Mesothelial cell of epicardium (in vitro differentiated cells): ENCODE measurements around the gene CECR2. TPM values are rescaled to one million over a fixed set of nuclear protein-coding genes. Genes with fewer than 3 reads are reported as not detected.

Source experiments
- DNase-seq, 2 experiments: peaks; one replicate each; pipeline ENCODE4 v3.0.0; 2021; ENCODE audit warnings: low spot score in 2 of 2; ENCODE audit not compliant: unreplicated experiment in 2 of 2
- H3K27ac Mint-ChIP-seq: 2 replicates; pipeline ENCODE4 v1.8.0; 2021; ENCODE audit warnings: mixed read lengths
- H3K27me3 Mint-ChIP-seq: 2 replicates; pipeline ENCODE4 v1.8.0; 2021; ENCODE audit warnings: low read depth, mixed read lengths
- H3K36me3 Mint-ChIP-seq: 2 replicates; pipeline ENCODE4 v1.8.0; 2021; ENCODE audit warnings: mixed read lengths
- H3K4me1 Mint-ChIP-seq: 2 replicates; pipeline ENCODE4 v1.8.0; 2021; ENCODE audit warnings: mixed read lengths
- H3K4me3 Mint-ChIP-seq: 2 replicates; pipeline ENCODE4 v1.8.0; 2021; ENCODE audit warnings: mild to moderate bottlenecking, moderate library complexity, mixed read lengths
- H3K9me3 Mint-ChIP-seq: 2 replicates; pipeline ENCODE4 v1.8.0; 2021; ENCODE audit warnings: mixed read lengths
- CTCF ChIP-seq: fragments of 200-600 bp; sonication (generic); IDR thresholded peaks from one replicate; pipeline ENCODE4 v1.5.0; 2021; ENCODE audit warnings: antibody characterized with exemption; ENCODE audit not compliant: unreplicated experiment
- total RNA-seq: library from RNA; stranded (reverse); gene quantifications from 3 replicates; pipeline ENCODE4 v1.2.1, GENCODE V29; 2021

Gene CECR2
- total RNA-seq, 1 donor from 2014 or later = 15.0 TPM

- no peak for TF ChIP-seq CTCF
- peaks cover 24% of the 10 kb centered on the region for H3K4me1 Mint-ChIP-seq
- peak overlapping the region; percentile 10 for H3K27ac Mint-ChIP-seq
- H3K36me3 Mint-ChIP-seq = no peaks in the 10 kb centered on the region
- H3K4me3 Mint-ChIP-seq = peak overlapping the region; percentile 14
- no peaks in the 10 kb centered on the region for H3K27me3 Mint-ChIP-seq
- no peaks in the 10 kb centered on the region for H3K9me3 Mint-ChIP-seq
- no peak for DNase-seq
Observed at GRCh38 chr22:17569971-17570511, 200.8 kb downstream of the CECR2 start.

GRCh38 chr22:17570851-17571631 is 201.8 kb downstream of the CECR2 start:
- Mint-ChIP-seq H3K27ac (peak overlapping the region; percentile 65), H3K4me1 (peaks cover 24% of the 10 kb centered on the region), H3K27me3 (no peaks in the 10 kb centered on the region), H3K9me3 (no peaks in the 10 kb centered on the region), H3K36me3 (no peaks in the 10 kb centered on the region), H3K4me3 (peak overlapping the region; percentile 35)
- peak in 1 of 2 experiments; percentile 56 for DNase-seq
- TF ChIP-seq CTCF = no peak

- H3K4me3 Mint-ChIP-seq = no peak overlapping the region
Observed at GRCh38 chr22:17575151-17575550, 205.9 kb downstream of the CECR2 start.

GRCh38 chr22:17575681-17576080 is 206.4 kb downstream of the CECR2 start:
- H3K36me3 Mint-ChIP-seq = no peaks in the 10 kb centered on the region
- H3K27me3 Mint-ChIP-seq = no peaks in the 10 kb centered on the region
- no peak for DNase-seq
- no peak overlapping the region for H3K27ac Mint-ChIP-seq
- peaks cover 17% of the 10 kb centered on the region for H3K4me1 Mint-ChIP-seq
- no peaks in the 10 kb centered on the region for H3K9me3 Mint-ChIP-seq
- TF ChIP-seq CTCF = no peak
- no peak overlapping the region for H3K4me3 Mint-ChIP-seq

More at GRCh38 chr22:17575151-17575550, 205.9 kb downstream of the CECR2 start:
- Mint-ChIP-seq H3K27ac (no peak overlapping the region), H3K27me3 (no peaks in the 10 kb centered on the region), H3K4me1 (peaks cover 21% of the 10 kb centered on the region), H3K36me3 (no peaks in the 10 kb centered on the region), H3K9me3 (no peaks in the 10 kb centered on the region)
- no peak for TF ChIP-seq CTCF
- DNase-seq = no peak

GRCh38 chr22:17576470-17576869 is 207.2 kb downstream of the CECR2 start:
- H3K27me3 Mint-ChIP-seq = no peaks in the 10 kb centered on the region
- peaks cover 9% of the 10 kb centered on the region for H3K4me1 Mint-ChIP-seq
- H3K9me3 Mint-ChIP-seq = no peaks in the 10 kb centered on the region
- H3K36me3 Mint-ChIP-seq = no peaks in the 10 kb centered on the region
- H3K27ac Mint-ChIP-seq = no peak overlapping the region
- H3K4me3 Mint-ChIP-seq = no peak overlapping the region
- TF ChIP-seq CTCF = no peak
- DNase-seq = no peak
